KMS-11 (cell line): Measurements from ENCODE around the gene PNLDC1.

ENCODE experiments used
- H2AFZ ChIP-seq: fragments of 200-600 bp; sonication (generic); 2 replicates; pipeline ENCODE4 v1.6.1; 2016; ENCODE audit warnings: antibody characterized with exemption, mixed run types, low read depth
- H3K27ac ChIP-seq: fragments of 200-600 bp; sonication (generic); 2 replicates; pipeline ENCODE4 v1.6.1; 2016; ENCODE audit warnings: mild to moderate bottlenecking, mixed run types
- H3K27me3 ChIP-seq: fragments of 200-600 bp; sonication (generic); 2 replicates; pipeline ENCODE4 v1.6.1; 2017; ENCODE audit warnings: mild to moderate bottlenecking, low read depth, mixed run types, moderate library complexity; ENCODE audit not compliant: insufficient read depth
- H3K36me3 ChIP-seq: fragments of 200-600 bp; sonication (generic); 2 replicates; pipeline ENCODE4 v1.6.1; 2017; ENCODE audit warnings: mild to moderate bottlenecking, mixed run types; ENCODE audit not compliant: insufficient read depth
- H3K4me1 ChIP-seq: fragments of 200-600 bp; sonication (generic); 2 replicates; pipeline ENCODE4 v1.6.1; 2016; ENCODE audit warnings: mild to moderate bottlenecking, low read depth, mixed run types; ENCODE audit not compliant: poor library complexity, severe bottlenecking
- H3K4me2 ChIP-seq: fragments of 200-600 bp; sonication (generic); 2 replicates; pipeline ENCODE4 v1.7.0; 2016; ENCODE audit warnings: mild to moderate bottlenecking, mixed run types
- H3K4me3 ChIP-seq: fragments of 200-600 bp; sonication (generic); IDR thresholded peaks from 2 replicates; pipeline ENCODE4 v1.6.1; 2017; ENCODE audit warnings: low read depth, low read length, mixed read lengths; ENCODE audit not compliant: insufficient read depth
- H3K79me2 ChIP-seq: fragments of 200-600 bp; sonication (generic); 2 replicates; pipeline ENCODE4 v1.6.1; 2016; ENCODE audit warnings: low read depth, mixed run types; ENCODE audit not compliant: insufficient read depth
- H3K9ac ChIP-seq: fragments of 200-600 bp; sonication (generic); 2 replicates; pipeline ENCODE4 v1.6.1; 2016; ENCODE audit warnings: mild to moderate bottlenecking, mixed run types
- H4K20me1 ChIP-seq: fragments of 200-600 bp; sonication (generic); 2 replicates; pipeline ENCODE4 v1.6.1; 2016; ENCODE audit warnings: mild to moderate bottlenecking, mixed run types; ENCODE audit not compliant: insufficient read depth
- CTCF ChIP-seq: fragments of 200-600 bp; sonication (generic); conservative IDR thresholded peaks from 2 replicates; pipeline ENCODE4 v1.6.1; 2017; ENCODE audit warnings: low read depth, mild to moderate bottlenecking, antibody characterized with exemption, low read length, moderate library complexity, mixed read lengths

PNLDC1 gene

DNA sequence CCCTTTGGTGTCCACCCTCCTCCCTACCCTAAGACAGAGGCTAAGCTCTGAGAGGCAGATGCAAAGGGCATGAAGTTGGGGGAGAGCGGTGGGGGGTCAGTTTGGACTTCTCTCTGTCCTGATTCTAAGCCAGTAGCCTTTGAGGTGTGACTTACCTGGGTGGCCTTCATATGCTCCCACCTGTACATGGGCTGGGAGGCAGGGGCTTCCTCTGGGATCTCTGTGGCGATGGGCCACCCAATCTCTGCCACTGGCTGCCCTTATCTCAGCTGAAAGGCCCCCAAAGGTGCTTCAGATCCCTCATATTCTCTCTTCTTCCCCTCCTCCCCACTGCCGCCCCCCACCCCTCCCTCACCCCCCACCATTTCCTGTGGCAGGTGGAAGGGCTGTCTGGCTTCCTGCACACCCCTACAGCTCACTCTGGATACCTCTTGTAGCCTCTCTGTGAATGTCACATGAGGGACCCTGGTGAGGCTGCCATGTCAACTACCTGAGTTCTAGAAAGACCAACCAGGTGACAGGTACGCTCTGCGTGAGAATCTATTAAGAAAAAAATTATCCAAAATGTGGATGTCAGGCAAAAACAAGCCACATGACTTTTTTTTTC, 34.0 kb downstream of the PNLDC1 start:
- Histone ChIP-seq H3K79me2 (no peaks in the 10 kb centered on the region), H3K27ac (no peak overlapping the region), H2AFZ (no peak overlapping the region), H3K4me2 (no peak overlapping the region), H3K4me1 (no peaks in the 10 kb centered on the region), H3K36me3 (no peaks in the 10 kb centered on the region), H3K4me3 (no peak overlapping the region), H4K20me1 (no peaks in the 10 kb centered on the region), H3K27me3 (no peaks in the 10 kb centered on the region), H3K9ac (no peak overlapping the region)
- no peak for TF ChIP-seq CTCF

- no peaks in the 10 kb centered on the region for H3K27me3 ChIP-seq
- H3K79me2 ChIP-seq: no peaks in the 10 kb centered on the region
- no peaks in the 10 kb centered on the region for H4K20me1 ChIP-seq
- no peak overlapping the region for H3K4me3 ChIP-seq
- no peaks in the 10 kb centered on the region for H3K4me1 ChIP-seq
- no peak overlapping the region for H2AFZ ChIP-seq
- no peak for TF ChIP-seq CTCF
- H3K36me3 ChIP-seq: no peaks in the 10 kb centered on the region
- H3K4me2 ChIP-seq: no peak overlapping the region
- no peak overlapping the region for H3K27ac ChIP-seq
- H3K9ac ChIP-seq: no peak overlapping the region
Measured at GRCh38 chr6:159836718-159837490, 36.8 kb downstream of the PNLDC1 start.

DNA sequence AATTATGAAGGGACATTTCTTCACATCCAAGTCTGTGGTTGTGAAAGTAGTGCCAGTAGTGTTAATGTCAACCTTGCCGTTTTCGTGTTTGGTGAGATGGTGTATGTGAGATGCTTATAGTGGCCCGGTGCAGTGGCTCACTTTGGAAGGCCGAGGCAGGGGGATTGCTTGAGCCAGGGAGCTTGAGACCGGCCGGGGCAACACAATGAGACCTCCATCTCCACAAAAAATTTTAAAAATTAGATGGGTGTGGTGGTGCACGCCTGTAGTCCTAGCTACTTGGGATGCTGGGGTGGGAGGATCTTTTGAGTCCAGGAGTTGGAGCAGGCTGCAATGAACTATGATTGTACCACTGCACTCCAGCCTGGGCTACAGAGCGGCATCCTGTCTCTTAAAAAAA, 37.4 kb downstream of the PNLDC1 start:
- no peaks in the 10 kb centered on the region for H3K4me1 ChIP-seq
- no peaks in the 10 kb centered on the region for H3K79me2 ChIP-seq
- no peak for TF ChIP-seq CTCF
- H3K27ac ChIP-seq: no peak overlapping the region
- no peak overlapping the region for H3K9ac ChIP-seq
- no peaks in the 10 kb centered on the region for H4K20me1 ChIP-seq
- H3K4me3 ChIP-seq: no peak overlapping the region
- H3K27me3 ChIP-seq: no peaks in the 10 kb centered on the region
- H3K36me3 ChIP-seq: no peaks in the 10 kb centered on the region
- H3K4me2 ChIP-seq: no peak overlapping the region
- H2AFZ ChIP-seq: no peak overlapping the region

DNA sequence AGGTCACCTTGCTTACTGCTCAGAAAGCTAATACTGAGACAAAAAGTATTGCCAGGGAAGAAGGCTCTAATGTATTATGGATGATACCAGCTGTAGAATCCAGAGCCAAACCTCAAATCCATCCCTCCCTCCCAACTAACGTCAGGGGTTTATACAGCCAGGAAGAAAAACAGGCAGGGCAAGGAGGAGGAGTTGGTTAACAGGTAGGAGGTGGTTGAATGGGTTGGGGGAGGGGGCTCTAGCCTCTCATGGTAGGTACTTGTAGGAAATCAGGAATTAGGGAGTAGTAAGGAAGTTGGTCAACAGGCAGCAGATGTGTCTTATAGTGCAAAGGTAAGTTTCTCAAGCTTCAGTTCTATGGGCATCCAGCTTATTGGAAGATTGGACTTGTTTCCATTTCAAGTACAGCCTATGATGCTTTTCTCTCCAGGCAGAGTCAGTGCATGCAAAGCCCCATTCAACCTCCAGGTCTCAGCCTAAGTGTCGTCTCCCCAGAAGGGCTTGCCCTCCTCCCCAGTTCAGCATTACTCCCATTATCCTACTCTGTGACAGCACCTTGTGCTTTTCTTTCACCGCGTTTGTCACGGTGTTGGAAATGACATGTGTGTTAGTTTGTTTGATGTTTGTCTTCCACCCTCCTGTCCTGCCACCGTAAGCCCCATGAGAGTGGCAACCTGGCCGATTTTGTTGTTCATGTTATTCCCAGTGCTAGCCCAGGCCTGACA, 38.1 kb downstream of the PNLDC1 start:
- H3K4me2 ChIP-seq: no peak overlapping the region

More for the DNA sequence above, 38.1 kb downstream of the PNLDC1 start:
- Histone ChIP-seq H4K20me1 (no peaks in the 10 kb centered on the region), H3K79me2 (no peaks in the 10 kb centered on the region), H3K36me3 (no peaks in the 10 kb centered on the region), H2AFZ (no peak overlapping the region), H3K27ac (no peak overlapping the region), H3K9ac (no peak overlapping the region), H3K4me3 (no peak overlapping the region), H3K27me3 (no peaks in the 10 kb centered on the region), H3K4me1 (no peaks in the 10 kb centered on the region)
- no peak for TF ChIP-seq CTCF
